ENCODE measurements around the gene CASKIN1. TPM values are rescaled to one million over a fixed set of nuclear protein-coding genes. Genes with fewer than 3 reads are reported as not detected.
"Not testable (repeated sequence)": the region's sequence is repeated elsewhere in the genome, so short reads cannot be mapped to it uniquely, and the experiment has no call there.

CASKIN1 gene
- total and polyA plus RNA-seq, 2 of the 8 experiments (the other 6 are each of a cell fraction or from before 2014, with no cell fraction given): 1.2 to 6.4 TPM

DNA sequence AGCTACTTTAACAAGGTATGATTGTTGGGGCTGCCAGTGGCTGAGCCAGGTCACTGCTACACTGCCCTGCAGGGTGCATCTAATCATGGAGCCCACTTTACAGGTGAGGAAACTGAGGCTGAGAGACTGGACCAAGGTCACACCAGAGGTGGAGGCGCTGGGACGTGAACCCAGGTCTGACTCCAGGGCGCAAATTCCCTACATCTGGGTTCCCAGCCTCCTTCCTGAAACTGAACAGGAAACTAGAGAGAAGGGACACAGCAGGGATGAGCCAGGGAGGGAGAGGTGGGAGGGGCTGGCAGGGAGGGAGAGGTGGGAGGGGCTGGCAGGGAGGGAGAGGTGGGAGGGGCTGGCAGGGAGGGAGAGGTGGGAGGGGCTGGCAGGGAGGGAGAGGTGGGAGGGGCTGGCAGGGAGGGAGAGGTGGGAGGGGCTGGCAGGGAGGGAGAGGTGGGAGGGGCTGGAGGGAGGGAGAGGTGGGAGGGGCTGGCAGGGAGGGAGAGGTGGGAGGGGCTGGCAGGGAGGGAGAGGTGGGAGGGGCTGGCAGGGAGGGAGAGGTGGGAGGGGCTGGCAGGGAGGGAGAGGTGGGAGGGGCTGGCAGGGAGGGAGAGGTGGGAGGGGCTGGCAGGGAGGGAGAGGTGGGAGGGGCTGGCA lies 68.7 kb downstream of the CASKIN1 start:
- H2BK20ac ChIP-seq (ENCODE audit: low read length); CTCF ChIA-PET (ENCODE audit: partially characterized antibody); H3K79me1 ChIP-seq (ENCODE audit: low read depth, low read length); H3K4me2 ChIP-seq (ENCODE audit: insufficient read depth in 1 of 2, low read depth in 2 of 2, low read length in 2 of 2); H3K23ac ChIP-seq (ENCODE audit: insufficient read length); H4K91ac ChIP-seq (replicated peaks; ENCODE audit: insufficient read length, low read length); H3K9me3 ChIP-seq (ENCODE audit: insufficient read depth in 2 of 2, low read depth in 1 of 2, low read length in 1 of 2); H3K27me3 ChIP-seq (replicated peaks in 1 of 4; ENCODE audit: control insufficient read depth in 3 of 4, extremely low read depth in 1 of 4, insufficient read depth in 3 of 4, low read length in 3 of 4); H3K9ac ChIP-seq (replicated peaks in 1 of 4; ENCODE audit: extremely low read depth in 1 of 4, low read depth in 3 of 4, low read length in 3 of 4); H3K23me2 ChIP-seq (ENCODE audit: low read depth, low read length); H3K14ac ChIP-seq (ENCODE audit: insufficient read length); H3K18ac ChIP-seq (ENCODE audit: extremely low read depth, low read length); FAIRE-seq; H4K5ac ChIP-seq (ENCODE audit: insufficient read length, low read depth, low read length); H4K20me1 ChIP-seq (replicated peaks in 1 of 2; ENCODE audit: control insufficient read depth in 1 of 2, insufficient read depth in 2 of 2, low read length in 2 of 2); H2BK120ac ChIP-seq (replicated peaks; ENCODE audit: low read depth, low read length); H2AK5ac ChIP-seq (ENCODE audit: low read depth, low read length); H3K56ac ChIP-seq (replicated peaks; ENCODE audit: insufficient read length, low read depth, low read length); H3K4me3 ChIP-seq (ENCODE audit: extremely low read depth in 1 of 4, insufficient read depth in 2 of 4, low read depth in 3 of 4, low read length in 4 of 4); H2BK15ac ChIP-seq (ENCODE audit: low read length); H2AFZ ChIP-seq (ENCODE audit: low read length); H3K27ac ChIP-seq (ENCODE audit: low read depth, low read length); H2BK5ac ChIP-seq (ENCODE audit: low read depth, low read length); DNase-seq (ENCODE audit: low read depth in 1 of 2, low spot score in 2 of 2); H3K36me3 ChIP-seq (ENCODE audit: control insufficient read depth in 2 of 4, insufficient read depth in 4 of 4, low read length in 3 of 4); H3K4ac ChIP-seq (replicated peaks; ENCODE audit: insufficient read length, low read depth, low read length); H4K8ac ChIP-seq (ENCODE audit: extremely low read depth, insufficient read depth, low read length): not testable (repeated sequence)
- 0 out of 2 replicates have a peak, but pooled peaks have one; percentile 18 for TF ChIP-seq TAF1 (IDR thresholded peaks at IDR 0.05; ENCODE audit: low read depth, low read length)
- WGBS, 2 experiments (ENCODE audit: extremely low coverage in 1 of 2, insufficient coverage in 1 of 2, insufficient read length in 1 of 2, insufficient replicate concordance in 2 of 2, low coverage in 1 of 2, low lambda C conversion rate in 2 of 2, missing lambda C conversion rate in 1 of 2): 14% methylated on average over 3 of the region's 3 CpGs; no CpG with 5 or more reads in 1 of the 2 experiments
- Histone ChIP-seq H2BK12ac (ENCODE audit: low read depth, low read length) (0 out of 2 replicates have a peak overlapping the region, but pooled peaks have one; percentile 60), H3K4me1 (replicated peaks in 1 of 4; ENCODE audit: control insufficient read depth in 3 of 4, insufficient read depth in 4 of 4, low read length in 3 of 4) (peaks cover 0 to 23% (median 14%) of the 10 kb centered on the region in 4 experiments; a peak in 6 of 7 replicates), H3K79me2 (ENCODE audit: control insufficient read depth in 1 of 2, insufficient read depth in 2 of 2, low read length in 2 of 2) (peaks cover 0 to 20% of the 10 kb centered on the region in 2 experiments; a peak in 2 of 4 replicates)
- POLR2A ChIA-PET (ENCODE audit: partially characterized antibody): interaction anchor here (1.2 to 1.3 kb wide), 2 partner anchors 25 to 28 kb away, joined by 3 to 5 read pairs; partner anchors contain the start of gene TRAF7

MicroRNAs within 50 kb of the gene (microRNA counts, 767-probe panel; counts per million panel counts)
- microRNA hsa-miR-3180: 879 counts per million, percentile 95 among the panel's probes with 10 or more counts
- 5,410 counts per million, percentile 95 among the panel's probes with 10 or more counts for microRNA hsa-miR-4516

Small RNAs within 50 kb of the gene (microRNA-seq; reads per million reads assigned to microRNA genes)
- 0 reads per million in 2 experiments for gene MIR3180-5 (ENCODE audit: borderline microRNAs expressed in 2 of 2, borderline number of aligned reads in 2 of 2, borderline replicate concordance in 1 of 2)
- 0 reads per million in 2 experiments for gene MIR4516 (ENCODE audit: borderline microRNAs expressed in 2 of 2, borderline number of aligned reads in 2 of 2, borderline replicate concordance in 1 of 2)

Small RNAs within 50 kb of the gene (small RNA-seq; reads per million reads assigned to genes)
- not detected for gene MIR3180-5 (ENCODE audit: insufficient read depth)
- not detected for gene MIR4516 (ENCODE audit: insufficient read depth)
- gene RF00019 (ENCODE audit: insufficient read depth): not detected
- not detected for gene SNORD60 (ENCODE audit: insufficient read depth)

Other genes starting within 250 kb of the CASKIN1 start
- gene RPL3L, start 241.9 kb downstream of the CASKIN1 start, total RNA-seq (2021; fragmentation: NEBNext Ultra II Directional; extraction: Animal tissue kit (Norgen Biotek cat#: 25700)): 0.19 and 0.39 TPM in 2 replicates
- 0.08 and 0.24 TPM in 2 replicates for gene RPL3L, start 241.9 kb downstream of the CASKIN1 start, polyA plus RNA-seq (2011; rRNA removed)
- 183 and 197 TPM in 2 replicates for gene NDUFB10, start 237.1 kb downstream of the CASKIN1 start, total RNA-seq (2021; fragmentation: NEBNext Ultra II Directional; extraction: Animal tissue kit (Norgen Biotek cat#: 25700))
- gene NDUFB10, start 237.1 kb downstream of the CASKIN1 start, polyA plus RNA-seq (2011; rRNA removed): 194 and 243 TPM in 2 replicates
- 3,974 and 4,042 TPM in 2 replicates for gene RPS2, start 231.8 kb downstream of the CASKIN1 start, total RNA-seq (2021; fragmentation: NEBNext Ultra II Directional; extraction: Animal tissue kit (Norgen Biotek cat#: 25700))
- 16,783 and 22,970 TPM in 2 replicates for gene RPS2, start 231.8 kb downstream of the CASKIN1 start, polyA plus RNA-seq (2011; rRNA removed)
- not detected in 2 replicates for gene RNF151, start 229.7 kb downstream of the CASKIN1 start, total RNA-seq (2021; fragmentation: NEBNext Ultra II Directional; extraction: Animal tissue kit (Norgen Biotek cat#: 25700))
- gene RNF151, start 229.7 kb downstream of the CASKIN1 start, polyA plus RNA-seq (2011; rRNA removed): 0.17 TPM in 1 of 2 replicates, not detected in the other
- 65.8 and 66.8 TPM in 2 replicates for gene TBL3, start 224.6 kb downstream of the CASKIN1 start, total RNA-seq (2021; fragmentation: NEBNext Ultra II Directional; extraction: Animal tissue kit (Norgen Biotek cat#: 25700))
- gene TBL3, start 224.6 kb downstream of the CASKIN1 start, polyA plus RNA-seq (2011; rRNA removed): 137 and 159 TPM in 2 replicates
- 2.5 and 3.3 TPM in 2 replicates for gene NOXO1, start 215.1 kb downstream of the CASKIN1 start, total RNA-seq (2021; fragmentation: NEBNext Ultra II Directional; extraction: Animal tissue kit (Norgen Biotek cat#: 25700))
- gene NOXO1, start 215.1 kb downstream of the CASKIN1 start, polyA plus RNA-seq (2011; rRNA removed): 1.3 and 2.6 TPM in 2 replicates
- 37.9 and 45.4 TPM in 2 replicates for gene GFER, start 212.4 kb downstream of the CASKIN1 start, total RNA-seq (2021; fragmentation: NEBNext Ultra II Directional; extraction: Animal tissue kit (Norgen Biotek cat#: 25700))
- gene GFER, start 212.4 kb downstream of the CASKIN1 start, polyA plus RNA-seq (2011; rRNA removed): 17.7 and 29.1 TPM in 2 replicates
- 36.2 and 38.8 TPM in 2 replicates for gene SYNGR3, start 206.6 kb downstream of the CASKIN1 start, total RNA-seq (2021; fragmentation: NEBNext Ultra II Directional; extraction: Animal tissue kit (Norgen Biotek cat#: 25700))
- gene SYNGR3, start 206.6 kb downstream of the CASKIN1 start, polyA plus RNA-seq (2011; rRNA removed): 49.9 and 72.3 TPM in 2 replicates
- gene ZNF598, start 186.8 kb downstream of the CASKIN1 start, total RNA-seq (2021; fragmentation: NEBNext Ultra II Directional; extraction: Animal tissue kit (Norgen Biotek cat#: 25700)): 47.6 and 51.7 TPM in 2 replicates
- 29.3 and 43.0 TPM in 2 replicates for gene ZNF598, start 186.8 kb downstream of the CASKIN1 start, polyA plus RNA-seq (2011; rRNA removed)
- 8.1 and 10.3 TPM in 2 replicates for gene NPW, start 176.8 kb downstream of the CASKIN1 start, total RNA-seq (2021; fragmentation: NEBNext Ultra II Directional; extraction: Animal tissue kit (Norgen Biotek cat#: 25700))
- 4.0 and 7.8 TPM in 2 replicates for gene NPW, start 176.8 kb downstream of the CASKIN1 start, polyA plus RNA-seq (2011; rRNA removed)
- 19.3 and 19.6 TPM in 2 replicates for gene NHERF2, start 169.7 kb downstream of the CASKIN1 start, total RNA-seq (2021; fragmentation: NEBNext Ultra II Directional; extraction: Animal tissue kit (Norgen Biotek cat#: 25700))
- gene NHERF2, start 169.7 kb downstream of the CASKIN1 start, polyA plus RNA-seq (2011; rRNA removed): 13.9 and 22.4 TPM in 2 replicates
- gene NTHL1, start 148.8 kb downstream of the CASKIN1 start, total RNA-seq (2021; fragmentation: NEBNext Ultra II Directional; extraction: Animal tissue kit (Norgen Biotek cat#: 25700)): 70.9 and 84.5 TPM in 2 replicates
- gene NTHL1, start 148.8 kb downstream of the CASKIN1 start, polyA plus RNA-seq (2011; rRNA removed): 150 and 209 TPM in 2 replicates
- 91.1 and 96.6 TPM in 2 replicates for gene TSC2, start 148.6 kb downstream of the CASKIN1 start, total RNA-seq (2021; fragmentation: NEBNext Ultra II Directional; extraction: Animal tissue kit (Norgen Biotek cat#: 25700))
- gene TSC2, start 148.6 kb downstream of the CASKIN1 start, polyA plus RNA-seq (2011; rRNA removed): 65.9 and 90.2 TPM in 2 replicates
- gene PKD1, start 60.7 kb downstream of the CASKIN1 start, total RNA-seq (2021; fragmentation: NEBNext Ultra II Directional; extraction: Animal tissue kit (Norgen Biotek cat#: 25700)): 52.7 and 63.5 TPM in 2 replicates
- 40.6 and 59.4 TPM in 2 replicates for gene PKD1, start 60.7 kb downstream of the CASKIN1 start, polyA plus RNA-seq (2011; rRNA removed)
- gene RAB26, start 48.0 kb downstream of the CASKIN1 start, total RNA-seq (2021; fragmentation: NEBNext Ultra II Directional; extraction: Animal tissue kit (Norgen Biotek cat#: 25700)): 4.3 and 5.3 TPM in 2 replicates
- 5.4 and 6.6 TPM in 2 replicates for gene RAB26, start 48.0 kb downstream of the CASKIN1 start, polyA plus RNA-seq (2011; rRNA removed)
- gene TRAF7, start 40.8 kb downstream of the CASKIN1 start, total RNA-seq (2021; fragmentation: NEBNext Ultra II Directional; extraction: Animal tissue kit (Norgen Biotek cat#: 25700)): 148 and 155 TPM in 2 replicates
- 96.8 and 140 TPM in 2 replicates for gene TRAF7, start 40.8 kb downstream of the CASKIN1 start, polyA plus RNA-seq (2011; rRNA removed)
- 67.6 and 69.6 TPM in 2 replicates for gene MLST8, start 8.8 kb upstream of the CASKIN1 start, total RNA-seq (2021; fragmentation: NEBNext Ultra II Directional; extraction: Animal tissue kit (Norgen Biotek cat#: 25700))
- 321 and 440 TPM in 2 replicates for gene MLST8, start 8.8 kb upstream of the CASKIN1 start, polyA plus RNA-seq (2011; rRNA removed)
- gene BRICD5, start 14.3 kb upstream of the CASKIN1 start, total RNA-seq (2021; fragmentation: NEBNext Ultra II Directional; extraction: Animal tissue kit (Norgen Biotek cat#: 25700)): 6.1 and 8.5 TPM in 2 replicates
- 8.6 and 14.2 TPM in 2 replicates for gene BRICD5, start 14.3 kb upstream of the CASKIN1 start, polyA plus RNA-seq (2011; rRNA removed)
- gene PGP, start 18.2 kb upstream of the CASKIN1 start, total RNA-seq (2021; fragmentation: NEBNext Ultra II Directional; extraction: Animal tissue kit (Norgen Biotek cat#: 25700)): 30.9 and 32.6 TPM in 2 replicates
- 55.9 and 63.9 TPM in 2 replicates for gene PGP, start 18.2 kb upstream of the CASKIN1 start, polyA plus RNA-seq (2011; rRNA removed)
- gene E4F1, start 27.0 kb upstream of the CASKIN1 start, total RNA-seq (2021; fragmentation: NEBNext Ultra II Directional; extraction: Animal tissue kit (Norgen Biotek cat#: 25700)): 21.9 and 22.2 TPM in 2 replicates
- gene E4F1, start 27.0 kb upstream of the CASKIN1 start, polyA plus RNA-seq (2011; rRNA removed): 27.0 and 34.2 TPM in 2 replicates
- gene DNASE1L2, start 39.8 kb upstream of the CASKIN1 start, total RNA-seq (2021; fragmentation: NEBNext Ultra II Directional; extraction: Animal tissue kit (Norgen Biotek cat#: 25700)): 0.19 and 0.35 TPM in 2 replicates
- gene DNASE1L2, start 39.8 kb upstream of the CASKIN1 start, polyA plus RNA-seq (2011; rRNA removed): 0.75 and 0.97 TPM in 2 replicates
- 79.5 and 80.0 TPM in 2 replicates for gene ECI1, start 55.0 kb upstream of the CASKIN1 start, total RNA-seq (2021; fragmentation: NEBNext Ultra II Directional; extraction: Animal tissue kit (Norgen Biotek cat#: 25700))
- gene ECI1, start 55.0 kb upstream of the CASKIN1 start, polyA plus RNA-seq (2011; rRNA removed): 151 and 154 TPM in 2 replicates
- 330 and 357 TPM in 2 replicates for gene RNPS1, start 71.5 kb upstream of the CASKIN1 start, total RNA-seq (2021; fragmentation: NEBNext Ultra II Directional; extraction: Animal tissue kit (Norgen Biotek cat#: 25700))
- 350 and 516 TPM in 2 replicates for gene RNPS1, start 71.5 kb upstream of the CASKIN1 start, polyA plus RNA-seq (2011; rRNA removed)
- 7.9 TPM in 2 replicates for gene ABCA3, start 144.1 kb upstream of the CASKIN1 start, total RNA-seq (2021; fragmentation: NEBNext Ultra II Directional; extraction: Animal tissue kit (Norgen Biotek cat#: 25700))
- 5.7 and 8.8 TPM in 2 replicates for gene ABCA3, start 144.1 kb upstream of the CASKIN1 start, polyA plus RNA-seq (2011; rRNA removed)
- 54.3 and 55.9 TPM in 2 replicates for gene CCNF, start 232.8 kb upstream of the CASKIN1 start, total RNA-seq (2021; fragmentation: NEBNext Ultra II Directional; extraction: Animal tissue kit (Norgen Biotek cat#: 25700))
- 15.4 and 25.5 TPM in 2 replicates for gene CCNF, start 232.8 kb upstream of the CASKIN1 start, polyA plus RNA-seq (2011; rRNA removed)

Measured in H1 (cell line).